NCI-H2171 treated with DMSO at 0.1 percent for 48 hours (cell line): ENCODE results near the gene ADGRA3.
"Not testable (repeated sequence)": the region's sequence is repeated elsewhere in the genome, so short reads cannot be mapped to it uniquely, and the experiment has no call there.

Experiments used
- DNase-seq: peaks from one replicate; lab custom pipeline; 2025; lab: John Stamatoyannopoulos, UW

ADGRA3 gene

DNA sequence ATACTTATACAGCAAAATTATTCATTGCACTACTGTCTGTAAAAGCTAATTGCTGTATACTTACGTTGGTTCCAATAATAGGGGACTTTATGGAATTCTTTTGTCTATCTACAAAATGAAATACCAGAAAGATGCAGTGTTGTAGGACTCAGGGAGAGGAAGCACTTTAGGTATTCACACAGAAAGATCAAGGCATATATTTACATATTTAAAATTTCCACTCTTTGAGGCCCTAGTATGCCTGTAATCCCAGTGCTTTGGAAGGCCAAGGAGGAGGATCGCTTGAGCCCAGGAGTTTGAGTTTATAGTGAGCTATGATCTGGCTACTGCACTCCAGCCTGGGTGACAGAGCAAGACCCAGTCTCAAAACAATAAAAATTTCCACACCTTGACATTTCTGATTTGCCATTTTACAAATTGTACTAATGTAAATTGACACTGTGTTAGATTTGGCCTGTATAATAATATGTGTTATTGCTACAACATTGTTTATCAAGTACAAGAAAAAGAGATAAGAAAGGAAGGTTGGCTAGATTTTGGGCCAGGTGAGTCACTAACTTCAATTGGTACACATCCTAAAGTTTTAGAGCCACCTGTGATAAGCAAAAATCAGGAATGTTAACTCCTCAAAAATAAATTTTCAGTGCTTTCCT lies 35.1 kb downstream of the ADGRA3 start:
- no peak for DNase-seq

DNA sequence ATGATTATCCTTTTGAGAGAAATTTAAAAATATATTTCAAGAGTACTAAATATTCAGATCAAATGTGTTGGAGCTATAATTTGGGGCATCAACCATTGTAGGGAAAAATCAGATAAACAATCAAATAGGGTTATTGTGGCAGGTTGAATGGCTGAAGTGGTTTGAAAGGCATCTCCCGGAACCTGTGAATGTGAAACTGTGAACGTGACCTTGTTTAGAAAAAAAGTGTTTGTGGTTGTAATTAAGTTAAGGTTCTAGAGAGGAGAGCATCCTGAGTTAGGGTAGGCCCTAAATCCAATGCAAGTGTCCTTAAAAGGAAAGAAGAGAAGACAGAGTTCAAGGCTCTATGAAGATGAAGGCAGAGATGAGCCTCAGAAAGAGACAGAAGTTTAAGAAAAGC lies 37.4 kb downstream of the ADGRA3 start:
- DNase-seq = no peak

DNA sequence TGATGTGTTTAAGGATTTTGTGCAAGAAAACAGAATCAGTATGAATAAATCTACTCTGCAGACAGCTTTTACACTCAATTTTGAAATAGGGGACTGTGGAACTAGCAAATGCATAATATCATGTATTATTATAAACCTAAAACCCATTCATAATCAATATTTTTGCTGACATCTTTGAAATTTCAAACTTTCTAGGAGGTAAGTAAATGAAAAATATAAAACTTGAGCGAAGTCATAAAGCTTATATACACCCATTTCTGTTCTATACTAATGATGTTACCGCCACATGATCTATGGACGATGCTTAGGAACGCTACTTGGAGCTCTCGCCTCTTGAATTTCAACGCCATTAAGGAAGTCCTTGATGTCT lies 38.1 kb downstream of the ADGRA3 start:
- no peak for DNase-seq

DNA sequence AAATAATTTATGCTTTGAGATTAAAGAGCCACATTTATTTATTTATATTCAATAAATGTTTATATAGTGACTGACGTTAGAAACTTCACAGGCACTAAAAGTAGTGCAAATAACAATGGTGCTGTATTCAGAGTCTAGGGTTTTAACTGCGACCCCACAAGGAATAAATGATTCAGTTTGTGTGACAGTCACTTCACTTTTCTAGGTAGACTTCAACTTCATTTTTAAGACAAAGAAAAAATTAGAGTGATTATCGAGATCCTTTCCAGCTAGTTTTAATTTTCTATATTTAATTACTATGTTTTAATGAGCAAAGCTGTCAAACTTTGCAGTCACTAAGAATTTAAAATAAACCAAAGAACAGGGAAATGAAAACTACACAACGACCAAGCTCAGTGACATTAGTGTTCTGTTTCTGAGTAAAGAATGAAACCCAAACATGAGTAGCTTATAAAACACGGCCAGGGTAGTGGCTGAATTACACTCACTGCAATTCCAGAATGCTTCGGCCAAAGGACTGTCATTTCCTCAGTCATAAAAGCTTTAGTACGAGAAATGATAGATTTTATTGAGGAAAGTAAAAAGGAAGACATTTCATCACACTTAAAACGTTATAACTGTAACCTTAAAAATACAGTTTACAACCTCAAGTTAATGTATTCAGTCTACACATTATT lies 38.6 kb downstream of the ADGRA3 start:
- DNase-seq = no peak

DNA sequence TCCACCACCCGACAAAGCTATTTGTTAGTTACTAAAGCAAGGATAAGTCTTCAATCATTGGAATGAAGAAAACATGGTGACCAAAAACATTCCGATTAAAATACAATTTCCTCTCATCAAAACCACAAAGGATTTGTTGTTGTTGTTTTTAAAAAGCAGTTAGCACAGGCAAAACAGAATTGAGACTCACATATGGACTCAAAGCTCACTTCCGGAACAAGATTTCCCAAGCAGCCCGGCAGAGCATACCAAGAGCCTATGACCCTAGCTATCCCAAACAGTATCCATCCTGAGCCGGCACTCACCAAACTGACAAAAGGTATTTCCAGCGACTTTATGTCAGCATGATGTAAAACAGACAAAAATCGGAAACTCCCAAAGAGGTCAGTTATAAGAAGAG lies 39.9 kb downstream of the ADGRA3 start:
- DNase-seq = no peak

DNA sequence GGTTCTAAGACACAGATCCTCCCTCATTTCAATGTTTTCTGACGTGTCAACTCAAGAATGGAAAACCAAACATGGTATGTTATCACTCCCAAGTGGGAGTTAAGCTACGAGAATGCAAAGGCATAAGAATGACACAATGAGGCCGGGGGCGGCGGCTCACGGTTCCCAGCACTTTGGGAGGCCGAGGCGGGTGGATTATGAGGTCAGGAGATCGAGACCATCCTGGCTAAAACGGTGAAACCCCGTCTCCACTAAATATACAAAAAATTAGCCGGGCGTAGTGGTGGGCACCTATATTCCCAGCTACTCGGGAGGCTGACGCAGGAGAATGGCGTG lies 40.6 kb downstream of the ADGRA3 start:
- not testable (repeated sequence) for DNase-seq

DNA sequence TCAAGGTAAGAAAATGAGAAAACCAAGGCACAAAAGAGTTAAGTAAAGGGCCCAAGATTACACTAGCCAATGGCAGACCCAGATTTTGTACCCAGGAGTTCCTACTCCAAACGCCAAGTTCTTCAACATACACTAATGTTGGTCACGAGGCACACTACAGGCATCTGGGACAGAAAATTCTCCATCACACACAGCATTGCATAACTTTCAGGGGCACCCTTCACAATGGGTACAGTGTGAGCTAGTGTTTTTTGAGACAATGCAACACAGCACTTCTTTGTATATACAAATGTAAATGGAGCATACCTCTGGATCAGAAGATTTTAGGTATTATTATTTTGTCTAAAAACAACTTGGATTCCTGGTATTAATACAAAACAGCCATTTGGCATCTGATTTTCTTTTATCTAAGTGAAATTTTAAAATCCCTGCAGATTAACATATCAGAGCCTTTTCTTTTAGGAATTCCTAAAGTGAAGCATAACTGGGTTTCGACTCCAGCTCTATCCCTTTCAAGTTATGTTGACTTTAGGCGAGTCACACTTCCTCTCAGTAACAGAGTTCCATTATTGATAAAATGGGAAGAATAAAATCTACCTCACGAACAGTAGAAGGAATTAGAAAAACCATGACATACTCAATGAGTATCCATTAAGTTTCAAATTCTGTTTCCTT lies 41.1 kb downstream of the ADGRA3 start:
- DNase-seq = no peak

DNA sequence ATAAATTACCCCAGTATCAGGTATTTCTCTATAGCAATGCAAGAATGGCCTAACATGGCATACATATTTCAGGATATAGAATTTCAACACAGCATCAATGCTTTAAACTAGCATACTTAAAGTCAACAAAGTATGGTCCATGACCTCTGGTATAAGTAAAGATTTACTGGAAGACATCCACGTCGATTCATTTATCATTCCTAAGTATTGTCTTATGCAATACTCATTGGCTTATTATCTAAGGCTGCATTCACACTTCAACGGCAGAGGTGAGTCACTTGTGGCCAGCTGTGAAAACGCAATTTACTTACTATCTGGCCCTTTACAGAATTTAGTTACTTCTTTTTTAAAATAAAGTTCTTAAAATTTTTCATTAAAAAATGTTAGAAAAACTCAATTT lies 42.6 kb downstream of the ADGRA3 start:
- DNase-seq = no peak

DNA sequence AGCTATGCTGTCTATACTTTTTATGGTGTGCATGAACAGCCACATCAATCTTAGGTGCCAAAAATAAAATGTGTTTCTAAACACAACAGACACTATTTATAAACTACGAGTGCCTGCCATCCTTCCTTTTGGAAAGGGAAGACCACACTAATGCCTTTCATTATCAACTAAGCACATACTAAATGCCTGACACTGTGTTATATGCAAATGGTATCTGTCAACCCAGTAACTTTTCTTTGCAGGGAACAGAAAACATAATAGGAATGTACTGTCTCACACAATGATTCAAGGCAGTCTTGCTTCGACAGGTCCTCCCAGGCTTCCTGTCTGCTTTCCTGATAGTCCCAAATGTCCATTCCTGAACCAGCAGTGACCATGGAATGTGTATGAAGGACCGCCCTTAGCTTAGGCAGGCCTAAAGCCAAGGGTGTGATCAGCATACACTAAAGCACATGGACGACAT lies 43.8 kb downstream of the ADGRA3 start:
- DNase-seq = no peak

DNA sequence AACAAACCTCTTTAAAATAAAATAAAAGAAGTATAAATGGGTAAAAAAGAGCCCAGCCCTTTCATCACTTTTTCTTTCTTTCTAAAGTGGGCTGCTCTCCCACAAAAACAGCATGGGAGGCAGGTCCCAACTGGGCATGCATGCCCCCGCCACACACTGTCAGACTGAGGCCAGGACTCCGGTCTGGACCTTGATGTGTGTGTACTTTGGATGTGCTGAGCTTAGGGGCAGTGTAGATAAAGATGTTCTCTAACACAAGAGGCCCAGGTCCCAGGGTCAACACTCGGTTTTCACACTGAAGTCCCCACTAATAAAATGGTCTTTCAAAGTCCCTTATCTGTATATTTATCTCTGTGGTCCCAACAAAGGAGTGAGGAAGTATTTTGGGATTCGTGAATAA lies 44.4 kb downstream of the ADGRA3 start:
- no peak for DNase-seq

DNA sequence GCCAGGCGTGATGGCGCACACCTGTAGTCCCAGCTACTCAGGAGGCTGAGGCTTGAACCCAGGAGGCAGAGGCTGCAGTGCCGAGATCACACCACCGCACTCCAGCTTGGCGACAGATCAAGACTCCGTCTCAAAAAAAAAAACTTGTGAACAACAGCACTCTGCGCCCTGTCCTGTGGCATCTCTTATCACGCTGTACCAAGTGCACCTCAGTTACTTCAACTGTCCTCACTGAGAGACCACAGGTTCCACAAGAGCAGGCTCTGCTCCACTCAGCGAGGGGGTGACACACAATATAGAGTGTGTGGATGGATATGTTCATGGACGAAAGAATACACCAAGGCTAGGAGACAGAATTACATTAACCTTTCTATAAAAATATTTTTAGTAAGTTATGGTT lies 49.3 kb downstream of the ADGRA3 start:
- no peak for DNase-seq

DNA sequence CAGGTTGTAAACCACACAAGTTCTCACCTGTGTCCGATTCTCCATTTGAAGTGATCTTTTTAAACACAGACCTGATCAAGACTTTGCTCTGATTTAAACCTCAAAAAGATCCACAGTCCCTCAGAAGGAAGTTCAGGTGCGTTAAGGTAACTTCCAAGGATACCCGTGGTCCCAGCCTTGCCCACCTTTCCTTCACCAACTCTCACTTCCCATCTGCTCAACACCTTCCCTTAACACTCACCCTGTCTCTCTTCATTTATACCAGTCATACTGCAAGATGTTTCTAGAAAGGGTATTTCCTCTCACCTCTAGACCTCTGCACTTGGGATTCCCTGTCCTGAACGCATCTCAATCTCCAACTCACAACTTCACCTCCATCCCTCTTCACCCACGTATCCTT lies 49.9 kb downstream of the ADGRA3 start:
- no peak for DNase-seq

DNA sequence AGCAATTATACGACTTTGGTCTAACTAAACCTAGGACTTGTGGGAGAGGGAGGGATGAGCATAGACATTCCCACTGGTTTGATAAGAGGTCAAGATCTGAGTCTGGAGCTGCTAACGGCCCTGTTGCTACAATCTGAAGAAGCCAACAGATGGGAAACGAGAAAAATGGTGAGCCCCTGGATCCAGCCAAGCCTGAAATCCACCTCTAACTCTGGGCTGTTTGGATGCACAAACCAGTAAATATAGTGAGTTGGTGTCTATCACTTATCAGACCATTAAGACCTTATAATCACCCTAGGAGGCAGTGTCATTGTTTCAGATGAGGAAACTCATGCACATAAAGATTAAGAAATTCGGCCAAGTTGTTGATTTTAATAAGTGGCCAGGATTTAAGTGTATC lies 50.5 kb downstream of the ADGRA3 start:
- DNase-seq = no peak

DNA sequence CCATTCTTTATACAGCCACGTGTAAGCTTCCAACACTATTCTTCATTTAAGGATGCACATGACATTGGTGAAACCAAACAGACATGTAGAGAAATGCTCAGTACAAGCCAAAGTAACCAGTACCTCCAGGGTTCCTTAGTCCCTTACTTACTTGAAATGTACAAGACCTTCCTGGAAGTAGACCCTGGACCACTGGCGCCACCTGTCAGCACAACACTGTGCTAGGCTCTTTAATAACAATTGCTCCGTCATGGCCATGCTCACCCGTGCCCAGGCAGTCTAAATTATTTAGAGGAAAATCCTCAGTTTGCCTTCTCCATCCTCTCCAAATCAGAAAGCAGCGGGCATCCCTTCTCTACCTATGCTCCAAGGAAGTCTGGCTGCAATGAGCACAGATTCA lies 52.7 kb downstream of the ADGRA3 start:
- DNase-seq = no peak

DNA sequence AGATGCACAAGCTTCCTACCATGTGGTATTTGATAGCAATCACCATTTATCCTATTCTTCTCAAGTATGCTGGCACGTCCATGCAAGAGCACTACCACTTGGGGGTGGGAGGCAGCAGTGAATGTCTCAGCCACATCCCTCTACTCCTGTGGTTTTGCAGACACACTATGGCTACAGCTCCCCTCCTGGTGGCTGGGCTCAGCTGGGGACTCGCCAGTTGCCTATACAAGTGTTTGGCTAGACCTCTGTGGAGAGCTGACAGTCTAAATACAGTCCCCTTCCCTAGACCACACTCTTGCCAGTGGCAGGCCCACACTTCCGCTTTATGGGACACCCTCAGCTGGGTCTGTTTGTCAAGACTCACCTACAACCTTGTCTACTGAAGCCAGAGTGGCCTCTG lies 53.2 kb downstream of the ADGRA3 start:
- no peak for DNase-seq

DNA sequence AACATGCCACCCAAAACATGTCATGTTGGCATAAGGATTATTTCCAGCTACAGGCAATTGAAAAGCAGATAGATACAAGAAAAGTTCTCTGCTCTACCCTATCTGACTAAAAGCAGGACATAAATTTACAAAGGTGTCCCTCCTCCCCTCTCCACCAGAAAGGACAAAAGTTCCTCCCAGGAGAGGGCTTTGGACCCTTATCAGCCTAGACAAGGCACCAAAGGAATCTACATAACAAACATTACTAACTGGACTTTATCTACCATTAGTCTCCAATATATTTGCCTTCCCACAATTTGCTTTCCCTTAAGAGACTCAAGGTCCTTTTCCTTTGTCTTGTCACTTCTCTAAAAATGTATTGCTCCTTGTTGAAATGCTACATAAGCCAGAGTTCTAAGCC lies 55.6 kb downstream of the ADGRA3 start:
- DNase-seq = no peak

DNA sequence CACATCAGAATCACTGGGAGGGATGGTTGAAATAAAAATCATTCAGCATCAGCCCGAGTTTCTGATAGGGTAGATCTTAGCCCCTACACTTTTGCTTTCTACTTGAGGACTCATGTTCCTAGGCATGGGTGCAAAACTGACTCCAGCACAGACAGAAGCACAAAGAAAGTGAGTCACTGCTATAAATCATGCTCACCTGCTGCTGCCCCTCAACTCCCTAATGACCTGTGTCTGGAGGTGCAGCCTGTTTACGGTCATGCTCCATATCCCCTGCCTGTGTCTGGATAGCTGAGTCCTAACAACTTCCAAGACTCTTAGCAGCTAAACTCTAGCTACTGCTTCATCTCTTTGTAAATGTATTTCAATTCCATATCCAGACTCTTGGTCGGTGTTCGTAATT lies 57.8 kb downstream of the ADGRA3 start:
- DNase-seq = no peak

DNA sequence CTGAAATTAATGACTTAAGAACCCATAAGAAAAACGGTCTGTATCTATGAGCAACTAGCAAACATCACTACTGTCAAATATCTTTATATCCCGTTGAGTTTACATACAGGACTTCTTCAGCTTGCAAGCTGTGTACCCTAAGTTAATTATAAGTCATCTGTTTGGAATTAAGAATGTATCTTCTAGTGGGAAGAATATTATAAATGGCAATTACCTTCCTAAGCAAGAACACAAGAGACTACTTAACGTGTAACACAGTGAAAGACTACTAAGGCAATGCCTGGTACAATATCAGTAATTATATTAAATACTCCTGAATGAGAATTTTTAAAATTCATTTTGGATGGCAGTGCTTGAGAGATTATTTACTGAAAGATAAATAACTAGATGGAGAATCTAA lies 58.5 kb downstream of the ADGRA3 start:
- no peak for DNase-seq

DNA sequence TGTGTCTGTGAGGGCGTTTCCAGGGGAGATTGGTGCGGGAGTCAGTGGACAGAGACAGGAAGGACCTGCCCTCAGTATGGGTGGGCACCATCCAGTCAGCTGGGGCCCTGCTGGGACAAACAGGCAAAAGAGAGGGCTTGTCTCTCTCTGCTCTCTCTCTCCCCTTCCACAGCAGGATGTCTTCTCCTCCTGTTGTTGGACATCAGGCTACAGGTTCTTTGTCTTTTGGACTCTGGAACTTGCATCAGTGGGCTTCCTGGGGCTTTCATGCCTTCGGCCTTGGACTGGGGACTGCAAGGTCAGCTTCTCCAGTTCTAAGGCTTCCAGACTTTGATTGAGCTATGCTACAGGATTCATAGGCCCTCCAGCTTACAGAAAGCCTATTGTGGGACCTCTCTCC lies 59.6 kb downstream of the ADGRA3 start:
- no peak for DNase-seq

DNA sequence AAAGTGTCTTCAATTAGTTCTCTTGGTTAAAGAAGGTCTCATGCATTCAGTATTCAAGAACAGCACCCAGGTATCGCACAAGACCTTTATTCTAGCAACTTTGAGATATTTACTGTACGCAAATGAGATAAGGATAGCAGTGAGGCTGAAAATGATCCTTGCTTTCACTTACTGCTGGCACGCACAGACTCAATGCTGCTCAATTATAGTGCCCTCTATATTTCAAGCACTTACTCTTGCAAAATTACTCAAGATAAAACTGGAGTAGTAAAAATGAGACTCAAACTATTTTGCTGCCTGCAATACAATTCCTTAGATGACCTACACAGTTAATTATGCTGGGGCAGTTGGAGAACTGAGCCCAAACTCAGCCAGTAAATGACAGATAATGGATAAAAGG lies 60.9 kb downstream of the ADGRA3 start:
- DNase-seq = no peak

DNA sequence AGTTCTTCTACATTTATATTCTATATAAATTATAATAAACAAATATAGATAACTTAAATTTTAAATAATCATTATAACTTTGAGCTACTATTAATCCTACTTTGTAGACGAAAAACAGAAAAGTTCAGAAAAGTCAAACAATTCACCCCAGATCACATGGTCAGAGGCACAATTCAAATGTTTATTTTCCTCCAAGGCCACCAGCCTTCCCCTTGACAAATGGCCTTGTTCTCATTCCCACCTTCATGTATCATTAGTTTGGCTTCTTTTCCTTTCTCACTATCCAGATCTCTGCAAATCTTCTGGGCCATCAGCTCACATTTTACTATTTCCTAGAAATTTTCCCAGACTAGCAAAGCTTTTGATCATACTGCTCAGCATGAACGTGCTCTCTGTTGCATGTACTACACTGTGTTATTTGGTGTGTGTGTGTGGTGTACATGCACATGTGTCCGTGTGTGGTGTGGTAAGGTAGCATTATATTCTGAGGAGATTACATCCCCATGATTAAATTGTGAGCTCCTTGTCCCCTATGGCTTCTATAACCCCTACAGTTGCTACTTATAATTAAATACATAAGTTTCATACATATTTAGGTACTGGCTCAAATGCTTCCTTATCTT lies 61.5 kb downstream of the ADGRA3 start:
- no peak for DNase-seq

DNA sequence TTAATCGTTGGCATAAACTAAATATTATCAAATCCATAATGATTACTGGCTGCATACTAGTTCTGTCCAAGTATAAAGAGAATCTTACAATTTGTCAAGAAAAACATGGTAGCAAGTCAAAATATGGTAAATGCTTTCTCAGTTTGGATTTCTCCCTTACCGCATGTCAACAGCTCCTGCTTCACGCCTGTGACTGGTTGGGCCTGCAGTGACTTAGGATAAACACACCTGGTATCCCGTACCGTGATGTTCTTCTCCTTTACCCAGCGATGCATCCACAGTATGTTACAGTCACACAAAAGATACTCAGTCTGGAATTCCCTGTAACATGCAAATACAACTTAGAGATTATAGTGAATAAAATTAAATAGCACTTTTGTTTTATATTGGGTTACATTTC lies 71.1 kb downstream of the ADGRA3 start:
- DNase-seq = no peak

DNA sequence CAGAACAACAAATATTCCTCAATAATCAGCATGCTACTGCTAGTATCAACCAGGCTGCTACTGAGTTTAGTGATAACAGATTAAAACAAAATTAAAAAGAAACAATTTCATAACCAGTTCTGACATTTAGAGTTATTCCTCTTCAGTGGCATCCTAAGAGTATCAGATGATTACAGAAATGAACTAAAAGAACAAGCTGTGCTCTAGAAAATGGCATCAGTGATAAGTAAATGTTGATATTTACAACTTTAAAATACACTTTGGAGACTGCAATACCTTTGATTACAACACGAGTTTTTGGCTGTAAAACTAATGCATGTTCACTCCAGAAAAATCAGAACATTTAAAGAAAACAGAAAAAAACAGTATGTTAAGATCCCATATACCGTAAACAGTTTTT lies 72.9 kb downstream of the ADGRA3 start:
- DNase-seq = no peak
